ENCODE measurements around the gene MAL. TPM values are rescaled to one million over a fixed set of nuclear protein-coding genes. Genes with fewer than 3 reads are reported as not detected.

Gene MAL
- total and polyA plus RNA-seq, 2 of the 8 experiments (the other 6 are each of a cell fraction or from before 2014, with no cell fraction given), result not detected

GRCh38 chr2:95009412-95009811 is 16.1 kb upstream of the MAL start:
- WGBS, 2 experiments (ENCODE audit: extremely low coverage in 1 of 2, insufficient coverage in 1 of 2, insufficient read length in 1 of 2, insufficient replicate concordance in 2 of 2, low coverage in 1 of 2, low lambda C conversion rate in 2 of 2, missing lambda C conversion rate in 1 of 2), result 62% methylated on average over 5 of the region's 5 CpGs; no CpG with 5 or more reads in 1 of the 2 experiments
- Histone ChIP-seq H3K23me2 (ENCODE audit: low read depth, low read length) (no peaks in the 10 kb centered on the region), H3K27ac (ENCODE audit: low read depth, low read length) (no peak overlapping the region), H3K27me3 (replicated peaks in 1 of 4; ENCODE audit: control insufficient read depth in 3 of 4, extremely low read depth in 1 of 4, insufficient read depth in 3 of 4, low read length in 3 of 4) (no peaks in the 10 kb centered on the region), H3K9ac (replicated peaks in 1 of 4; ENCODE audit: extremely low read depth in 1 of 4, low read depth in 3 of 4, low read length in 3 of 4) (no peak overlapping the region), H4K8ac (ENCODE audit: extremely low read depth, insufficient read depth, low read length) (no peak overlapping the region), H2BK20ac (ENCODE audit: low read length) (no peak overlapping the region), H2BK15ac (ENCODE audit: low read length) (no peak overlapping the region), H3K79me1 (ENCODE audit: low read depth, low read length) (no peaks in the 10 kb centered on the region), H2BK120ac (replicated peaks; ENCODE audit: low read depth, low read length) (no peak overlapping the region), H3K4ac (replicated peaks; ENCODE audit: insufficient read length, low read depth, low read length) (no peak overlapping the region), H2BK5ac (ENCODE audit: low read depth, low read length) (no peak overlapping the region), H4K91ac (replicated peaks; ENCODE audit: insufficient read length, low read length) (no peak overlapping the region), H3K23ac (ENCODE audit: insufficient read length) (no peak overlapping the region), H4K5ac (ENCODE audit: insufficient read length, low read depth, low read length) (no peak overlapping the region), H2AK5ac (ENCODE audit: low read depth, low read length) (no peak overlapping the region), H3K36me3 (ENCODE audit: control insufficient read depth in 2 of 4, insufficient read depth in 4 of 4, low read length in 3 of 4) (no peaks in the 10 kb centered on the region), H3K79me2 (ENCODE audit: control insufficient read depth in 1 of 2, insufficient read depth in 2 of 2, low read length in 2 of 2) (no peaks in the 10 kb centered on the region), H2BK12ac (ENCODE audit: low read depth, low read length) (no peak overlapping the region), H2AFZ (ENCODE audit: low read length) (no peak overlapping the region), H3K4me1 (replicated peaks in 1 of 4; ENCODE audit: control insufficient read depth in 3 of 4, insufficient read depth in 4 of 4, low read length in 3 of 4) (peaks cover 0 to 3% (median 0%) of the 10 kb centered on the region in 4 experiments; a peak in 1 of 7 replicates), H3K14ac (ENCODE audit: insufficient read length) (no peak overlapping the region), H3K4me3 (ENCODE audit: extremely low read depth in 1 of 4, insufficient read depth in 2 of 4, low read depth in 3 of 4, low read length in 4 of 4) (no peak overlapping the region), H4K20me1 (replicated peaks in 1 of 2; ENCODE audit: control insufficient read depth in 1 of 2, insufficient read depth in 2 of 2, low read length in 2 of 2) (no peaks in the 10 kb centered on the region), H3K9me3 (ENCODE audit: insufficient read depth in 2 of 2, low read depth in 1 of 2, low read length in 1 of 2) (peaks cover 69 to 90% of the 10 kb centered on the region in 2 experiments), H3K56ac (replicated peaks; ENCODE audit: insufficient read length, low read depth, low read length) (no peak overlapping the region), H3K4me2 (ENCODE audit: insufficient read depth in 1 of 2, low read depth in 2 of 2, low read length in 2 of 2) (no peak overlapping the region), H3K18ac (ENCODE audit: extremely low read depth, low read length) (no peak overlapping the region)
- CTCF ChIA-PET (ENCODE audit: partially characterized antibody), result no interaction called here
- FAIRE-seq (no peak), DNase-seq (ENCODE audit: low read depth in 1 of 2, low spot score in 2 of 2) (no peak)
- POLR2A ChIA-PET (ENCODE audit: partially characterized antibody), result no interaction called here
- no peak for TF ChIP-seq GABPA (IDR thresholded peaks at IDR 0.05; ENCODE audit: borderline replicate concordance, insufficient read depth, low read length)
- no peak for TF ChIP-seq NRF1 (IDR thresholded peaks at IDR 0.05; ENCODE audit: low read depth, low read length)
- no peak for TF ChIP-seq JUN (IDR thresholded peaks at IDR 0.05; ENCODE audit: low read depth, low read length)
- TF ChIP-seq KDM5A (IDR thresholded peaks at IDR 0.05; ENCODE audit: low read length), result no peak
- no peak for TF ChIP-seq TCF12 (IDR thresholded peaks at IDR 0.05; ENCODE audit: low read depth, low read length)

All from H1 (cell line).